HG03520 (cell line): ENCODE results near the gene SULT4A1.

Experiments used
- ATAC-seq: cut with Tn5 transposase; IDR thresholded peaks from one replicate; pipeline ENCODE4 v1.9.1; 2021; ENCODE audit warnings: mild to moderate bottlenecking, moderate library complexity; ENCODE audit not compliant: unreplicated experiment

SULT4A1 gene

GRCh38 chr22:43828998-43829782 is 33.1 kb downstream of the SULT4A1 start:
- no peak for ATAC-seq

- ATAC-seq: no peak
Measured at GRCh38 chr22:43828725-43828997, 33.7 kb downstream of the SULT4A1 start.

- no peak for ATAC-seq
Measured at GRCh38 chr22:43827926-43828724, 34.2 kb downstream of the SULT4A1 start.

- no peak for ATAC-seq
Measured at GRCh38 chr22:43827003-43827735, 35.1 kb downstream of the SULT4A1 start.

- no peak for ATAC-seq
Measured at GRCh38 chr22:43826142-43827002, 35.9 kb downstream of the SULT4A1 start.

- no peak for ATAC-seq
Measured at GRCh38 chr22:43825651-43826050, 36.7 kb downstream of the SULT4A1 start.

GRCh38 chr22:43824724-43825420 is 37.4 kb downstream of the SULT4A1 start:
- ATAC-seq: no peak

- ATAC-seq: no peak
Measured at GRCh38 chr22:43823911-43824665, 38.2 kb downstream of the SULT4A1 start.

GRCh38 chr22:43823353-43823908 is 38.9 kb downstream of the SULT4A1 start:
- ATAC-seq: no peak

GRCh38 chr22:43821606-43822425 is 40.5 kb downstream of the SULT4A1 start:
- ATAC-seq: no peak

GRCh38 chr22:43820651-43821305 is 41.5 kb downstream of the SULT4A1 start:
- no peak for ATAC-seq

- ATAC-seq: no peak
Measured at GRCh38 chr22:43819931-43820640, 42.2 kb downstream of the SULT4A1 start.

- ATAC-seq: no peak
Measured at GRCh38 chr22:43819421-43819921, 42.8 kb downstream of the SULT4A1 start.

- ATAC-seq: no peak
Measured at GRCh38 chr22:43818981-43819380, 43.3 kb downstream of the SULT4A1 start.

- ATAC-seq: no peak
Measured at GRCh38 chr22:43817402-43817801, 44.9 kb downstream of the SULT4A1 start.

- ATAC-seq: no peak
Measured at GRCh38 chr22:43814264-43814663, 48.0 kb downstream of the SULT4A1 start.

- no peak for ATAC-seq
Measured at GRCh38 chr22:43812890-43813289, 49.4 kb downstream of the SULT4A1 start.
